Trophoblast cell (in vitro differentiated cells and primary cell): ENCODE data around the gene CXCL13.
"Not testable (repeated sequence)": the region's sequence is repeated elsewhere in the genome, so short reads cannot be mapped to it uniquely, and the experiment has no call there.

Source experiments
- DNase-seq, 2 donors: peaks; one replicate each; pipeline ENCODE4 v3.0.0-alpha.2; 2016
- H2AFZ ChIP-seq: 2 replicates; pipeline ENCODE4 v1.6.1; 2013; ENCODE audit warnings: low read length, moderate library complexity, mild to moderate bottlenecking; ENCODE audit not compliant: insufficient read depth, poor library complexity
- H2AK5ac ChIP-seq: 2 replicates; pipeline ENCODE4 v1.6.1; 2013; ENCODE audit warnings: mild to moderate bottlenecking, low read length
- H2BK120ac ChIP-seq: 2 replicates; pipeline ENCODE4 v1.6.1; 2013; ENCODE audit warnings: low read length, mild to moderate bottlenecking, moderate library complexity; ENCODE audit not compliant: insufficient read depth, poor library complexity
- H2BK12ac ChIP-seq: 2 replicates; pipeline ENCODE4 v1.6.1; 2013; ENCODE audit warnings: mild to moderate bottlenecking, low read length, moderate library complexity
- H2BK5ac ChIP-seq: 2 replicates; pipeline ENCODE4 v1.6.1; 2013; ENCODE audit warnings: low read length, low read depth, moderate library complexity, mild to moderate bottlenecking; ENCODE audit not compliant: poor library complexity
- H3K14ac ChIP-seq: 2 replicates; pipeline ENCODE4 v1.6.1; 2013; ENCODE audit warnings: mild to moderate bottlenecking, low read length
- H3K18ac ChIP-seq: 2 replicates; pipeline ENCODE4 v1.6.1; 2013; ENCODE audit warnings: mild to moderate bottlenecking, low read length
- H3K23ac ChIP-seq: 2 replicates; pipeline ENCODE4 v1.6.1; 2013; ENCODE audit warnings: low read length
- H3K27ac ChIP-seq: 2 replicates; pipeline ENCODE4 v1.5.1; 2013; ENCODE audit warnings: low read depth, mild to moderate bottlenecking, inconsistent platforms, low read length, moderate library complexity
- H3K27me3 ChIP-seq: 2 replicates; pipeline ENCODE4 v1.6.1; 2013; ENCODE audit warnings: inconsistent platforms, mild to moderate bottlenecking, low read length, moderate library complexity; ENCODE audit not compliant: insufficient read depth
- H3K36me3 ChIP-seq, 2 experiments: 1 replicate in 1 of 2; 2 replicates in 1 of 2; pipeline ENCODE4 v1.6.1; 2013; ENCODE audit warnings: low read length in 2 of 2, mild to moderate bottlenecking in 2 of 2, moderate library complexity in 1 of 2; ENCODE audit not compliant: insufficient read depth in 2 of 2, control insufficient read depth in 1 of 2
- H3K4ac ChIP-seq: 2 replicates; pipeline ENCODE4 v1.6.1; 2013; ENCODE audit warnings: low read depth, mild to moderate bottlenecking, low read length, moderate library complexity
- H3K4me1 ChIP-seq, 2 experiments: 1 replicate in 1 of 2; 2 replicates in 1 of 2; pipeline ENCODE4 v1.6.1; 2013; ENCODE audit warnings: low read length in 2 of 2, mild to moderate bottlenecking in 2 of 2, moderate library complexity in 1 of 2; ENCODE audit not compliant: insufficient read depth in 2 of 2, control insufficient read depth in 1 of 2
- H3K4me2 ChIP-seq: 2 replicates; pipeline ENCODE4 v1.6.1; 2013; ENCODE audit warnings: inconsistent platforms, mild to moderate bottlenecking, low read length, moderate library complexity
- H3K4me3 ChIP-seq: 2 replicates; pipeline ENCODE4 v1.5.1; 2013; ENCODE audit warnings: mild to moderate bottlenecking, low read depth, low read length, inconsistent platforms
- H3K79me1 ChIP-seq: one replicate; pipeline ENCODE4 v1.6.1; 2013; ENCODE audit warnings: low read length
- H3K79me2 ChIP-seq: 2 replicates; pipeline ENCODE4 v1.6.1; 2013; ENCODE audit warnings: low read length, mild to moderate bottlenecking; ENCODE audit not compliant: control insufficient read depth, insufficient read depth, poor library complexity
- H3K9ac ChIP-seq: 2 replicates; pipeline ENCODE4 v1.6.1; 2013; ENCODE audit warnings: mild to moderate bottlenecking, low read length
- H3K9me3 ChIP-seq: 2 replicates; pipeline ENCODE4 v1.6.1; 2013; ENCODE audit warnings: low read depth, mild to moderate bottlenecking, control low read depth, inconsistent platforms, low read length; ENCODE audit not compliant: insufficient read depth
- H4K12ac ChIP-seq: 2 replicates; pipeline ENCODE4 v1.6.1; 2013; ENCODE audit warnings: low read depth, mild to moderate bottlenecking, low read length, moderate library complexity
- H4K8ac ChIP-seq: 2 replicates; pipeline ENCODE4 v1.6.1; 2013; ENCODE audit warnings: low read depth, mild to moderate bottlenecking, low read length, moderate library complexity
- H4K91ac ChIP-seq: one replicate; pipeline ENCODE4 v1.6.1; 2013; ENCODE audit warnings: low read depth, mild to moderate bottlenecking, low read length, moderate library complexity
- WGBS: extraction: QIAGEN DNeasy Blood & Tissue Kit; methylation state at CpG from one replicate; pipeline ENCODE4 v1.1.7; 2013; ENCODE audit warnings: missing lambda C conversion rate; ENCODE audit not compliant: insufficient read length, insufficient coverage; ENCODE audit errors: extremely low coverage; 5-methylcytosine and 5-hydroxymethylcytosine counted together

Gene CXCL13

GRCh38 chr4:77566148-77566547 lies 39.5 kb upstream of the CXCL13 start:
- Histone ChIP-seq H2BK5ac (no peak overlapping the region), H3K79me1 (no peaks in the 10 kb centered on the region), H4K8ac (no peak overlapping the region), H4K12ac (no peak overlapping the region), H2AK5ac (no peak overlapping the region), H3K4me3 (no peak overlapping the region), H3K27me3 (no peaks in the 10 kb centered on the region), H3K14ac (no peak overlapping the region), H3K9me3 (peaks cover 7% of the 10 kb centered on the region), H3K79me2 (no peaks in the 10 kb centered on the region), H2AFZ (no peak overlapping the region), H3K27ac (no peak overlapping the region), H3K4ac (no peak overlapping the region), H3K4me2 (no peak overlapping the region), H3K9ac (no peak overlapping the region), H4K91ac (no peak overlapping the region), H2BK120ac (no peak overlapping the region), H3K4me1 (no peaks in the 10 kb centered on the region), H3K23ac (no peak overlapping the region), H2BK12ac (no peak overlapping the region), H3K36me3 (no peaks in the 10 kb centered on the region), H3K18ac (no peak overlapping the region)
- WGBS, result no CpG with 5 or more reads among the region's 3 CpGs
- DNase-seq, result no peak

- no peaks in the 10 kb centered on the region for H3K36me3 ChIP-seq
- H3K23ac ChIP-seq, result no peak overlapping the region
- H3K4me3 ChIP-seq, result no peak overlapping the region
- no peaks in the 10 kb centered on the region for H3K9me3 ChIP-seq
- H3K9ac ChIP-seq, result no peak overlapping the region
- H3K18ac ChIP-seq, result no peak overlapping the region
- no peak overlapping the region for H2BK5ac ChIP-seq
- H2BK120ac ChIP-seq, result no peak overlapping the region
- H3K79me2 ChIP-seq, result no peaks in the 10 kb centered on the region
- H3K27ac ChIP-seq, result no peak overlapping the region
- no peak overlapping the region for H2AK5ac ChIP-seq
- no peak overlapping the region for H3K4ac ChIP-seq
- DNase-seq, result no peak
- H3K79me1 ChIP-seq, result no peaks in the 10 kb centered on the region
- H2AFZ ChIP-seq, result no peak overlapping the region
- no peak overlapping the region for H4K8ac ChIP-seq
- no peak overlapping the region for H3K4me2 ChIP-seq
- no peak overlapping the region for H4K12ac ChIP-seq
- H3K14ac ChIP-seq, result no peak overlapping the region
- no peak overlapping the region for H2BK12ac ChIP-seq
- no peaks in the 10 kb centered on the region for H3K4me1 ChIP-seq
- no peak overlapping the region for H4K91ac ChIP-seq
- no peaks in the 10 kb centered on the region for H3K27me3 ChIP-seq
These were observed 38.1 kb upstream of the CXCL13 start for GRCh38 chr4:77567549-77567948.

DNA sequence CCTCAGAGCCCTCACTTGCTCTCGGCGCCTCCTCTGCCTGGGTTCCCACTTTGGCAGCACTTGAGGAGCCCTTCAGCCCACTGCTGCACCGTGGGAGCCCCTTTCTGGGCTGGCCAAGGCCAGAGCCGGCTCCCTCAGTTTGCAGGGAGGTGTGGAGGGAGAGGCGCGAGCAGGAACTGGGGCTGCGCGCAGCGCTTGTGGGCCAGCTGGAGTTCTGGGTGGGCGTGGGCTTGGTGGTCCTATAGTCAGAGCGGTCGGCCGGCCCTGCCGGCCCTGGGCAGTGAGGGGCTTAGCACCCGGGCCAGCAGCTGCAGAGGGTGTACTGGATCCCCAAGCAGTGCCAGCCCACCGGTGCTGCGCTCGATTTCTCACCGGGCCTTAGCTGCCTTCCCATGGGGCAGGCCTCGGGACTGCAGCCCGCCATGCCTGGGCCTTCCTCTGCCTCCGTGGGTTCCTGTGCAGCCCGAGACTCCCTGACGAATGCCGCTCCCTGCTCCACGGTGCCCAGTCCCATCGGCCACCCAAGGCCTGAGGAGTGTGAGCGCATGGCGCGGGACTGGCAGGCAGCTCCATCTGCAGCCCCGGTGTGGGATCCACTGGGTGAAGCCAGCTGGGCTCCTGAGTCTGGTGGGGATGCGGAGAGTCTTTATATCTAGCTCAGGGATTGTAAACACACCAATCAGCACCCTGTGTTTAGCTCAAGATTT lies 35.0 kb upstream of the CXCL13 start:
- not testable (repeated sequence) for H2BK5ac ChIP-seq, H2AFZ ChIP-seq, H3K27ac ChIP-seq, H4K8ac ChIP-seq, H3K9me3 ChIP-seq, H3K4me3 ChIP-seq, H3K23ac ChIP-seq, H2BK120ac ChIP-seq, DNase-seq, H3K27me3 ChIP-seq, H4K12ac ChIP-seq, H3K18ac ChIP-seq, H3K9ac ChIP-seq, H2AK5ac ChIP-seq, H2BK12ac ChIP-seq, H3K36me3 ChIP-seq, H3K79me1 ChIP-seq, H3K4me2 ChIP-seq, H3K79me2 ChIP-seq, H4K91ac ChIP-seq, H3K4ac ChIP-seq, H3K14ac ChIP-seq, H3K4me1 ChIP-seq
- WGBS, result no CpG with 5 or more reads among the region's 32 CpGs

- Histone ChIP-seq H4K91ac (no peak overlapping the region), H3K9ac (no peak overlapping the region), H3K9me3 (no peaks in the 10 kb centered on the region), H4K8ac (no peak overlapping the region), H3K4me3 (no peak overlapping the region), H2AK5ac (no peak overlapping the region), H3K4me1 (no peaks in the 10 kb centered on the region), H3K18ac (no peak overlapping the region), H2BK120ac (no peak overlapping the region), H3K36me3 (no peaks in the 10 kb centered on the region), H3K14ac (no peak overlapping the region), H3K4ac (no peak overlapping the region), H3K79me2 (no peaks in the 10 kb centered on the region), H3K79me1 (no peaks in the 10 kb centered on the region), H3K4me2 (no peak overlapping the region), H4K12ac (no peak overlapping the region), H3K23ac (no peak overlapping the region), H2BK12ac (no peak overlapping the region), H3K27ac (no peak overlapping the region), H3K27me3 (no peaks in the 10 kb centered on the region), H2AFZ (no peak overlapping the region), H2BK5ac (no peak overlapping the region)
- DNase-seq, result no peak
These were observed 29.3 kb upstream of the CXCL13 start for GRCh38 chr4:77576351-77576750.
